ENCODE measurements around the gene ZNF667. TPM values are rescaled to one million over a fixed set of nuclear protein-coding genes. Genes with fewer than 3 reads are reported as not detected.

The ZNF667 gene
- total RNA-seq, 4 donors from 2014 or later = 3.6 to 12.2 (median 5.8) TPM

DNA sequence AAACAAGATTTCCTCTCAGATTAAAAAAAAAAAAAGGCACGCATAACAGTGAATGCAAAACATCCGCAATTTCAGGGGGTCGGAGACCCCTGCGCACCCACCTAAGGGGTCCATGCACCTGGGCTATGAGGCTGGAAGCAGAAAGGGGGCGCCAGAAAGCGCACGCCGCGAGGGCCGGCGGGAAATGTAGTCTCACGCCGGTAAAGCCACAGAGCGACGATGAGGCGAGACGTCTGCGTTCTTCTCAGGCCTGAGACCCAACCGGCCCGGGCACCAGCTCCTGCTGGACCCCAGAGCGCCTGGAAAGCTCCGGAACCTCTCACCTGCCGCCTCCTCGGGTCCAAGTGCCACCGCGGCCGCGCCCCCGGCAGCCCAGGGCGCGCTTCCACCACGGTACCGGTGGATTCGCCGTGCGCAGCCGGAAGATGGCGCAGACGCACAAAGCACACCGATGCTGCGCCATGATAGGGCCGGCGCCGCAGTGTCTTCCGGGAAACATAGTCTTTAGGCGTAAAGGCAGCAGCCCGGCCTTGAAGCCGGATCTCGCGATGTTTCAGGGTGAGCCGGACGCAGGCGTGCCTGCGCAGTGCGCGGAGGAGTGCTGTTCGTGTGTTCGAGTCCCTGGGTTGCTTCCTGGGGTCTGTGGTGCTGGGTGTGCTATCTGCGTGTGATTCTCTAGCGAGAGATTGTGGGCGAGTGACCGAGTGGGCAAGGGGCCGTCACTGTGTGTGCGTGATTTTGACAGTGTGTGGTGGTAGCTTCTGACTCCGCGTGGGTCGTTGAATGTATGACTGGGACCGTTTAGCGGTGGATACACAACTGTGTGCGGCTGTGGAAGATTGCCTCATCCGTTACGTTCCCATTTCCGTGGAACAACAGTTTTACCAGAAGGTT, 83.8 kb downstream of the ZNF667 start, which contains the start of gene ZNF582:
TSS of gene ZNF582 (minus strand) at position 416 of the 894 bp plus-strand sequence. CDS start 1,782 bp downstream, outside the sequence.
- TF ChIP-seq, protein P1, sequence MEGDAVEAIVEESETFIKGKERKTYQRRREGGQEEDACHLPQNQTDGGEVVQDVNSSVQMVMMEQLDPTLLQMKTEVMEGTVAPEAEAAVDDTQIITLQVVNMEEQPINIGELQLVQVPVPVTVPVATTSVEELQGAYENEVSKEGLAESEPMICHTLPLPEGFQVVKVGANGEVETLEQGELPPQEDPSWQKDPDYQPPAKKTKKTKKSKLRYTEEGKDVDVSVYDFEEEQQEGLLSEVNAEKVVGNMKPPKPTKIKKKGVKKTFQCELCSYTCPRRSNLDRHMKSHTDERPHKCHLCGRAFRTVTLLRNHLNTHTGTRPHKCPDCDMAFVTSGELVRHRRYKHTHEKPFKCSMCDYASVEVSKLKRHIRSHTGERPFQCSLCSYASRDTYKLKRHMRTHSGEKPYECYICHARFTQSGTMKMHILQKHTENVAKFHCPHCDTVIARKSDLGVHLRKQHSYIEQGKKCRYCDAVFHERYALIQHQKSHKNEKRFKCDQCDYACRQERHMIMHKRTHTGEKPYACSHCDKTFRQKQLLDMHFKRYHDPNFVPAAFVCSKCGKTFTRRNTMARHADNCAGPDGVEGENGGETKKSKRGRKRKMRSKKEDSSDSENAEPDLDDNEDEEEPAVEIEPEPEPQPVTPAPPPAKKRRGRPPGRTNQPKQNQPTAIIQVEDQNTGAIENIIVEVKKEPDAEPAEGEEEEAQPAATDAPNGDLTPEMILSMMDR (IDR thresholded peaks at IDR 0.05) = peak; percentile 64 to 85 (median 65)
- peak in 1 of 2 donors; percentile 57 for TF ChIP-seq POLR2A (IDR thresholded peaks at IDR 0.05)
- TF ChIP-seq EP300 (IDR thresholded peaks at IDR 0.05) = peak; percentile 63 to 87
- WGBS, 2 donors = 2 to 3% methylated on average over 40 to 43 of the region's 73 CpGs
- Histone ChIP-seq H3K27me3 (no peaks in the 10 kb centered on the region), H3K4me3 (peak within 1 kb of the TSS; percentile 56 to 89 (median 80)), H3K36me3 (peaks cover 0 to 70% (median 17%) of the 10 kb centered on the region in 3 donors), H3K27ac (peak within 1 kb of the TSS; percentile 92 to 99 (median 93)), H3K4me1 (peaks cover 0 to 17% (median 0%) of the 10 kb centered on the region in 4 donors), H3K9me3 (peaks cover 0 to 45% (median 0%) of the 10 kb centered on the region in 4 donors)
- DNase-seq (ENCODE audit: low spot score in 2 of 2) = peak; percentile 88 to 89

Other genes starting within 250 kb of the ZNF667 start
- not detected for gene EDDM13, start 204.6 kb downstream of the ZNF667 start, total RNA-seq
- gene ZSCAN5A, start 162.5 kb downstream of the ZNF667 start, total RNA-seq = 10 to 100 TPM in 2 of 4 donors, 1 to 10 TPM in 2; 5.1 to 21.3 (median 10.1) TPM
- gene ZNF582, start 83.8 kb downstream of the ZNF667 start, total RNA-seq = 1 to 10 TPM; 3.1 to 5.2 (median 4.7) TPM
- 10 to 100 TPM in 2 of 4 donors, 1 to 10 TPM in 2; 4.5 to 14.9 (median 11.0) TPM for gene ZNF583, start 73.0 kb downstream of the ZNF667 start, total RNA-seq
- gene ZNF471, start 30.5 kb upstream of the ZNF667 start, total RNA-seq = 10 to 100 TPM in 3 of 4 donors, 1 to 10 TPM in 1; 9.4 to 15.6 (median 11.3) TPM
- gene ZFP28, start 61.6 kb upstream of the ZNF667 start, total RNA-seq = 10 to 100 TPM in 3 of 4 donors, 1 to 10 TPM in 1; 9.4 to 27.5 (median 12.7) TPM
- 1 to 10 TPM; 5.1 to 9.2 (median 5.7) TPM for gene ZNF470, start 90.1 kb upstream of the ZNF667 start, total RNA-seq
- 10 to 100 TPM in 3 of 4 donors, 1 to 10 TPM in 1; 9.0 to 13.2 (median 12.8) TPM for gene ZNF71, start 118.0 kb upstream of the ZNF667 start, total RNA-seq
- under 1 TPM in 3 of 4 donors, not detected in 1; 0.60 to 0.84 (median 0.78) TPM for gene SMIM17, start 165.8 kb upstream of the ZNF667 start, total RNA-seq
- 10 to 100 TPM in 3 of 4 donors, 1 to 10 TPM in 1; 9.6 to 14.7 (median 11.7) TPM for gene ZNF835, start 194.4 kb upstream of the ZNF667 start, total RNA-seq